Measurements from ENCODE around the gene ZFP64.
A peak's percentile ranks its signal among the peaks of the same experiment; 100 is the strongest.

ZFP64 gene

GRCh38 chr20:52191132-52191915 is at the start of gene ZFP64:
Gene ZFP64, minus strand, starts transcription at chr20:52191779. Its CDS starts 143 bp downstream, at chr20:52191636.
- ChIA-PET POLR2A (interaction anchor here (0.8 to 1.7 kb wide), 7 partner anchors 9 to 66 kb away, joined by 3 to 6 read pairs (median 3); no protein-coding TSS in a partner anchor), CTCF (no interaction called here)
- DNase-seq (ENCODE audit: extremely low spot score): peak; percentile 74
- TF ChIP-seq PKNOX1 (IDR thresholded peaks at IDR 0.05) (no peak), ARNT (IDR thresholded peaks at IDR 0.05) (no peak), SUZ12 (IDR thresholded peaks at IDR 0.05) (no peak), FOXM1 (IDR thresholded peaks at IDR 0.05; ENCODE audit: borderline replicate concordance) (peak; percentile 18; the same call in 1 of the 2 replicates), ZNF384 (IDR thresholded peaks at IDR 0.05) (no peak), TARDBP (IDR thresholded peaks at IDR 0.05) (no peak), CTBP1 (IDR thresholded peaks at IDR 0.05; ENCODE audit: borderline replicate concordance) (no peak), LEF1 (IDR thresholded peaks at IDR 0.05; ENCODE audit: borderline replicate concordance) (peak; percentile 64; the same call in 1 of the 2 replicates), HDGF (IDR thresholded peaks at IDR 0.05; ENCODE audit: borderline replicate concordance) (no peak), FOXA1 (IDR thresholded peaks at IDR 0.05) (no peak), SP1 (IDR thresholded peaks at IDR 0.05) (no peak)

DNA sequence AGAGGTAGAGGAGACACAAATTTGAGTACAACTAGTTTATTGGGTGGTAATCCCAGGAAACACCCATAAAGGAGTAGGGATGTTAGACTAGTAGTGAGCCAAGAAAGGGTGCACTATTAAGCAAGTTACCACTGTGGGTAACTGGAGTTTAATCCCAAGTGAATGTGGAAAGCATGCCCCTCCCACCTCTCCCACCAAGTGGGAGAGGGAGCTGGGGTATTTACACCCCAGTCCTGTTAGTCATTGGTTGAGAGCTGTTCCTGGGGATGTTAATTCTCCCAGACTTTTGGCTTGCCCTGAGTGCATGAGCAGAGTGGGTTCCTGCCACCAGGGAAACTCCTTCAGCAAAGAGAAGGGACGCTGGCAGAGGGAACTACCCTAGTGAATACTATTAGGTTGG is 49.2 kb upstream of the ZFP64 start:
- DNase-seq (ENCODE audit: extremely low spot score): no peak
- CTCF ChIA-PET: interaction anchor here (0.6 kb wide), 1 partner anchor 139 kb away, joined by 3 read pairs; no protein-coding TSS in a partner anchor
- POLR2A ChIA-PET: no interaction called here
- TF ChIP-seq SUZ12 (IDR thresholded peaks at IDR 0.05) (no peak), PKNOX1 (IDR thresholded peaks at IDR 0.05) (no peak), LEF1 (IDR thresholded peaks at IDR 0.05; ENCODE audit: borderline replicate concordance) (no peak)

DNA sequence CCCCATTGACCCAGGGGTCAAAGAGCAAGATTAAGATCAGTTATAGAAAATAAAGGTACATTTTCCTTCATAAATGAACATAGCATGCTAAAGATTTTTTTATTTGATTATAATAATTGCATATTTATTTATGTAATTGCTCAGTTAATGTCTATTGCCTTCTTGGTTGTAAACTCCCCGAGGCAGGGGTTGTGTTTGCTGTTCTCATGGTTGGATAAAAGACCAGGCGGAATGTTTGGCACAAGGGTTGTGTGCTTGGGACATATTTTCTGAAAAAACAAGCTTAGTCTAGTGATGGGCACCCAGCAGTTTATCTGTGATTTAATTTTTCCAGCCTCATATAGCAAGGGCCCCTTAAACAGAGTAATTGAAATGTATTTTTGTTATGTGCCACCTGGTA is 47.5 kb upstream of the ZFP64 start:
- DNase-seq (ENCODE audit: extremely low spot score): no peak
- CTCF ChIA-PET: no interaction called here
- no peak for TF ChIP-seq L3MBTL2 (conservative IDR thresholded peaks at IDR 0.05)
- no peak for TF ChIP-seq CTBP1 (IDR thresholded peaks at IDR 0.05; ENCODE audit: borderline replicate concordance)
- POLR2A ChIA-PET: no interaction called here

- DNase-seq (ENCODE audit: extremely low spot score): no peak
- TF ChIP-seq SP1 (IDR thresholded peaks at IDR 0.05): no peak
- no peak for TF ChIP-seq BHLHE40 (IDR thresholded peaks at IDR 0.05; ENCODE audit: borderline replicate concordance)
- TF ChIP-seq PKNOX1 (IDR thresholded peaks at IDR 0.05): no peak
- TF ChIP-seq FOXM1 (IDR thresholded peaks at IDR 0.05; ENCODE audit: borderline replicate concordance): no peak
- no peak for TF ChIP-seq FOXK2 (IDR thresholded peaks at IDR 0.05)
- TF ChIP-seq ZNF384 (IDR thresholded peaks at IDR 0.05): no peak
- POLR2A ChIA-PET: no interaction called here
- CTCF ChIA-PET: no interaction called here
Observed at GRCh38 chr20:52236292-52236691, 44.7 kb upstream of the ZFP64 start.

DNA sequence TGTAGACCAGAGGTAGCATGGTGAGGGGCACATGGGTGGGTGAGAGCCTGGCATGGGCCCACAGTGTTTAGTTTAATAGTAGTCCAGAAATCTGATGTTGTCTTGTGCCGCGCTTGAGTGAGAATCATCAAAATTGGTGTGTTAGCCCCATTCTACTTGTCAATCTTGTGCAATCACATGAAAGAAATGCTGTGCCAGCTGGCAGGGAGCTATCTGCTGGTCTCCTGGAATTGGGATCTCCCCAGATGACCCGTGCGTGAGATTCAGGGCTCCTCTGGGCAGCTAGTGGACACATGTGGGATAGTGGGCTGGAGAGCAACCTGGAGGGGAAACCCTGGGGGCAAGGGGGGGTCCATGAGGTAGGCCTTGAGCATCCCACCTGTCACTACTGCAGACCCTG is 43.5 kb upstream of the ZFP64 start:
- ChIA-PET POLR2A (no interaction called here), CTCF (no interaction called here)
- no peak for TF ChIP-seq PKNOX1 (IDR thresholded peaks at IDR 0.05)
- no peak for TF ChIP-seq FOXM1 (IDR thresholded peaks at IDR 0.05; ENCODE audit: borderline replicate concordance)
- TF ChIP-seq FOXA1 (IDR thresholded peaks at IDR 0.05): no peak
- no peak for TF ChIP-seq ARNT (IDR thresholded peaks at IDR 0.05)
- TF ChIP-seq CTBP1 (IDR thresholded peaks at IDR 0.05; ENCODE audit: borderline replicate concordance): no peak
- no peak for TF ChIP-seq ZNF384 (IDR thresholded peaks at IDR 0.05)
- TF ChIP-seq LEF1 (IDR thresholded peaks at IDR 0.05; ENCODE audit: borderline replicate concordance): no peak
- no peak for TF ChIP-seq FOXK2 (IDR thresholded peaks at IDR 0.05)
- no peak for TF ChIP-seq HDGF (IDR thresholded peaks at IDR 0.05; ENCODE audit: borderline replicate concordance)
- no peak for TF ChIP-seq SP1 (IDR thresholded peaks at IDR 0.05)
- no peak for TF ChIP-seq L3MBTL2 (conservative IDR thresholded peaks at IDR 0.05)
- no peak for DNase-seq (ENCODE audit: extremely low spot score)

DNA sequence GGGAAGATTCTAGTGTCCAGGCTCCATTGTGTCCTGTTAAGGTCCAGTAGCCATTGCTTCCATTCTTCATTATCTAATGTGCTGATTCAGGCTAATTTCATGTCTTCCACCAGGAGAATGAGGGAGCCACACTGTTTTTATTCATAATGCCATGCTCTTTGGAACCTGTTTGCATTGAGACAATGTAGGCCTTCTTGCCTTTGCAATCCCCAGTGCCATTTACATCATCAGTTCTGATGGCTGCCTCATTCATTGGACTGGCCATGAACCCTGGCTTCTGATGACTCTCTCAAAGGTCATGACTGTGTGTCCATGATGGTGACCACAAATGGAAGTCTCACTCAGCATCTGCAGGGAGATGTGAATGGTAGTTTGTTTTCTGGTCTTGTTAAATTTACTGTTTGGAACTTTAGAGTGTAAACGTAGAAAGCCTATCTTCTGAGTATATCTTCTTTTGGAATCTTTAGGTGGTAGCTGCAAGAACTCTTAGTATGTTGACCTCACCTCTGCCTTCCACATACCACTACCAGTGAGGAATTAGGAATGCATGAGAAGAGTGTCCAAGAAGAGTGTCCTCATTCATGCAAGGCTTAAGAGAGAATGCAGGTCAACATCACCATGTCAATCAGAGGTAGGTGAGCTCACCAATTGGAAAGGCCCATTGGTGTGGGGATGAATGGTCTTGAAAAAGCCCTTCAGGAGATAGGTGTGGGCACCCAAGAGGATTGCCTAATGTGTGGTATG is 42.9 kb upstream of the ZFP64 start:
- TF ChIP-seq ARNT (IDR thresholded peaks at IDR 0.05): no peak
- TF ChIP-seq BHLHE40 (IDR thresholded peaks at IDR 0.05; ENCODE audit: borderline replicate concordance): no peak
- no peak for TF ChIP-seq L3MBTL2 (conservative IDR thresholded peaks at IDR 0.05)
- no peak for TF ChIP-seq ELF4 (IDR thresholded peaks at IDR 0.05)
- TF ChIP-seq NFRKB (IDR thresholded peaks at IDR 0.05): no peak
- TF ChIP-seq FOXM1 (IDR thresholded peaks at IDR 0.05; ENCODE audit: borderline replicate concordance): no peak
- no peak for TF ChIP-seq ZNF384 (IDR thresholded peaks at IDR 0.05)
- no peak for TF ChIP-seq FOXA1 (IDR thresholded peaks at IDR 0.05)
- TF ChIP-seq SP1 (IDR thresholded peaks at IDR 0.05): no peak
- TF ChIP-seq LEF1 (IDR thresholded peaks at IDR 0.05; ENCODE audit: borderline replicate concordance): no peak
- no peak for TF ChIP-seq HDGF (IDR thresholded peaks at IDR 0.05; ENCODE audit: borderline replicate concordance)
- TF ChIP-seq FOXK2 (IDR thresholded peaks at IDR 0.05): no peak
- no peak for TF ChIP-seq TARDBP (IDR thresholded peaks at IDR 0.05)
- TF ChIP-seq PKNOX1 (IDR thresholded peaks at IDR 0.05): no peak
- no peak for TF ChIP-seq CTBP1 (IDR thresholded peaks at IDR 0.05; ENCODE audit: borderline replicate concordance)
- POLR2A ChIA-PET: no interaction called here
- CTCF ChIA-PET: no interaction called here

More for the DNA sequence above, 42.9 kb upstream of the ZFP64 start:
- no peak for DNase-seq (ENCODE audit: extremely low spot score)
